Measurements from ENCODE around the gene STAT2. TPM values are rescaled to one million over a fixed set of nuclear protein-coding genes. Genes with fewer than 3 reads are reported as not detected.

STAT2 gene
- total and polyA plus RNA-seq, 9 of the 15 experiments (the other 6 are each of a cell fraction or from before 2014, with no cell fraction given) = 15.5 to 46.9 (median 40.1) TPM

DNA sequence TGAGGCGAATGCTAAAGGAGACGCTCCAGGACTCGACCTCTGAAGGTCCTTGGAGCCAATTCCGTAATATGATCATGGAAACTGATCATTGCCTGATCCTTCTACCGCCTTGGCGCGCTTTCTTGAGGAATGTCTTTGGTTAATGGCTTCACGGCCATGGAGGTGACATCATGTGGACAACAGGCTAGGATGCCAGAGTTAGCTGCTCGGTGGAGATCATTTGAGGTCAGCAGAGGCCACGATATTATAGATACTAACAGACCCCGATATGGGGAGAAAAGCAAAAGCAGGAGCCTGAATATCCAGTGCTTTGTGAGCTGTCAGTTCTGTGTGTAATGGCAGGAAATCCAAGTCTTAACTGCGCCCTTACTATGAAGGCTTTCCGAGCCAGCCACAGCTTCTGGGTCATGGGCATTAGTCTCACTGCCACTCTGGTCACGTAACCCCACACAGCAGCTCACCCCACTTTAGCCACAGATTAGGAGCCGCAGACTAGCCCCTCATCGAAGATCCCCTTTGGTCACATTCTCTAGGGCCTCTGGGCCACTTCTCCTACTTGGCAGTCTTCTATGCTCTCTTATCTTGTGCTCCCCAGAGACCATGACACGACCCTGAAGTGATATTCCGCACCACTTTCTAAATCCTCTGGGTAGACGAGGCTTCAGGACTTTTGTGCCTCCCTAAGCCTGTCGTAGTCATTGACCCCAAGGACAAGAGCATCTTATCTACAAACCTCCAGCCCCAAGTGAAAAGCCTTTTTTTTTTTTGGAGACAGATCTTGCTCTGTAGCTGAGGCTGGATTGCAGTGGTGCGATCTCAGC lies 59.1 kb downstream of the STAT2 start (continued):
- TF ChIP-seq, protein P1, sequence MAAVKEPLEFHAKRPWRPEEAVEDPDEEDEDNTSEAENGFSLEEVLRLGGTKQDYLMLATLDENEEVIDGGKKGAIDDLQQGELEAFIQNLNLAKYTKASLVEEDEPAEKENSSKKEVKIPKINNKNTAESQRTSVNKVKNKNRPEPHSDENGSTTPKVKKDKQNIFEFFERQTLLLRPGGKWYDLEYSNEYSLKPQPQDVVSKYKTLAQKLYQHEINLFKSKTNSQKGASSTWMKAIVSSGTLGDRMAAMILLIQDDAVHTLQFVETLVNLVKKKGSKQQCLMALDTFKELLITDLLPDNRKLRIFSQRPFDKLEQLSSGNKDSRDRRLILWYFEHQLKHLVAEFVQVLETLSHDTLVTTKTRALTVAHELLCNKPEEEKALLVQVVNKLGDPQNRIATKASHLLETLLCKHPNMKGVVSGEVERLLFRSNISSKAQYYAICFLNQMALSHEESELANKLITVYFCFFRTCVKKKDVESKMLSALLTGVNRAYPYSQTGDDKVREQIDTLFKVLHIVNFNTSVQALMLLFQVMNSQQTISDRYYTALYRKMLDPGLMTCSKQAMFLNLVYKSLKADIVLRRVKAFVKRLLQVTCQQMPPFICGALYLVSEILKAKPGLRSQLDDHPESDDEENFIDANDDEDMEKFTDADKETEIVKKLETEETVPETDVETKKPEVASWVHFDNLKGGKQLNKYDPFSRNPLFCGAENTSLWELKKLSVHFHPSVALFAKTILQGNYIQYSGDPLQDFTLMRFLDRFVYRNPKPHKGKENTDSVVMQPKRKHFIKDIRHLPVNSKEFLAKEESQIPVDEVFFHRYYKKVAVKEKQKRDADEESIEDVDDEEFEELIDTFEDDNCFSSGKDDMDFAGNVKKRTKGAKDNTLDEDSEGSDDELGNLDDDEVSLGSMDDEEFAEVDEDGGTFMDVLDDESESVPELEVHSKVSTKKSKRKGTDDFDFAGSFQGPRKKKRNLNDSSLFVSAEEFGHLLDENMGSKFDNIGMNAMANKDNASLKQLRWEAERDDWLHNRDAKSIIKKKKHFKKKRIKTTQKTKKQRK (IDR thresholded peaks at IDR 0.05; ENCODE audit: borderline replicate concordance, low read depth, low read length) = no peak
- TF ChIP-seq ZNF23 (CRISPR knock-in tag; IDR thresholded peaks at IDR 0.05) (0 out of 2 replicates have a peak, but pooled peaks have one; percentile 7), CBFB (CRISPR knock-in tag; IDR thresholded peaks at IDR 0.05) (no peak), ZNF408 (CRISPR knock-in tag; IDR thresholded peaks at IDR 0.05; ENCODE audit: low read depth) (no peak), ZBED1 (IDR thresholded peaks at IDR 0.05) (0 out of 2 replicates have a peak, but pooled peaks have one; percentile 20), ZBTB7A (IDR thresholded peaks at IDR 0.05; ENCODE audit: borderline replicate concordance, control insufficient read depth, low read depth, low read length) (peak; percentile 83), NFE2 (IDR thresholded peaks at IDR 0.05; ENCODE audit: low read depth) (no peak; the same call in 1 of the 2 replicates), CCAR2 (IDR thresholded peaks at IDR 0.05; ENCODE audit: low read depth, low read length) (no peak), ZNF184 (CRISPR knock-in tag; IDR thresholded peaks at IDR 0.05) (no peak), ELF4 (CRISPR knock-in tag; IDR thresholded peaks at IDR 0.05) (no peak), C11orf30 (IDR thresholded peaks at IDR 0.05; ENCODE audit: low read depth) (no peak), ZNF143 (CRISPR knock-in tag; IDR thresholded peaks at IDR 0.05) (no peak), HMG20B (CRISPR knock-in tag; IDR thresholded peaks at IDR 0.05) (no peak), ETS2 (tag; IDR thresholded peaks at IDR 0.05; ENCODE audit: borderline replicate concordance, poor library complexity, severe bottlenecking) (no peak), SP2 (IDR thresholded peaks at IDR 0.05; ENCODE audit: extremely low read depth, low read depth, low read length, poor library complexity, severe bottlenecking) (no peak), PCBP2 (IDR thresholded peaks at IDR 0.05; ENCODE audit: low read depth, low read length, poor library complexity, severe bottlenecking) (no peak), PYGO2 (tag; IDR thresholded peaks at IDR 0.05) (peak; percentile 54; the same call in 1 of the 2 replicates)
- TF ChIP-seq, protein P2, sequence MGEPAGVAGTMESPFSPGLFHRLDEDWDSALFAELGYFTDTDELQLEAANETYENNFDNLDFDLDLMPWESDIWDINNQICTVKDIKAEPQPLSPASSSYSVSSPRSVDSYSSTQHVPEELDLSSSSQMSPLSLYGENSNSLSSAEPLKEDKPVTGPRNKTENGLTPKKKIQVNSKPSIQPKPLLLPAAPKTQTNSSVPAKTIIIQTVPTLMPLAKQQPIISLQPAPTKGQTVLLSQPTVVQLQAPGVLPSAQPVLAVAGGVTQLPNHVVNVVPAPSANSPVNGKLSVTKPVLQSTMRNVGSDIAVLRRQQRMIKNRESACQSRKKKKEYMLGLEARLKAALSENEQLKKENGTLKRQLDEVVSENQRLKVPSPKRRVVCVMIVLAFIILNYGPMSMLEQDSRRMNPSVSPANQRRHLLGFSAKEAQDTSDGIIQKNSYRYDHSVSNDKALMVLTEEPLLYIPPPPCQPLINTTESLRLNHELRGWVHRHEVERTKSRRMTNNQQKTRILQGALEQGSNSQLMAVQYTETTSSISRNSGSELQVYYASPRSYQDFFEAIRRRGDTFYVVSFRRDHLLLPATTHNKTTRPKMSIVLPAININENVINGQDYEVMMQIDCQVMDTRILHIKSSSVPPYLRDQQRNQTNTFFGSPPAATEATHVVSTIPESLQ (CRISPR knock-in tag; IDR thresholded peaks at IDR 0.05) = peak; percentile 58; the same call in 1 of the 2 replicates
- TF ChIP-seq, protein P3, sequence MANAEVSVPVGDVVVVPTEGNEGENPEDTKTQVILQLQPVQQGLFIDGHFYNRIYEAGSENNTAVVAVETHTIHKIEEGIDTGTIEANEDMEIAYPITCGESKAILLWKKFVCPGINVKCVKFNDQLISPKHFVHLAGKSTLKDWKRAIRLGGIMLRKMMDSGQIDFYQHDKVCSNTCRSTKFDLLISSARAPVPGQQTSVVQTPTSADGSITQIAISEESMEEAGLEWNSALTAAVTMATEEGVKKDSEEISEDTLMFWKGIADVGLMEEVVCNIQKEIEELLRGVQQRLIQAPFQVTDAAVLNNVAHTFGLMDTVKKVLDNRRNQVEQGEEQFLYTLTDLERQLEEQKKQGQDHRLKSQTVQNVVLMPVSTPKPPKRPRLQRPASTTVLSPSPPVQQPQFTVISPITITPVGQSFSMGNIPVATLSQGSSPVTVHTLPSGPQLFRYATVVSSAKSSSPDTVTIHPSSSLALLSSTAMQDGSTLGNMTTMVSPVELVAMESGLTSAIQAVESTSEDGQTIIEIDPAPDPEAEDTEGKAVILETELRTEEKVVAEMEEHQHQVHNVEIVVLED (CRISPR knock-in tag; IDR thresholded peaks at IDR 0.05) = no peak; the same call in 1 of the 2 replicates
- TF ChIP-seq, protein P4, sequence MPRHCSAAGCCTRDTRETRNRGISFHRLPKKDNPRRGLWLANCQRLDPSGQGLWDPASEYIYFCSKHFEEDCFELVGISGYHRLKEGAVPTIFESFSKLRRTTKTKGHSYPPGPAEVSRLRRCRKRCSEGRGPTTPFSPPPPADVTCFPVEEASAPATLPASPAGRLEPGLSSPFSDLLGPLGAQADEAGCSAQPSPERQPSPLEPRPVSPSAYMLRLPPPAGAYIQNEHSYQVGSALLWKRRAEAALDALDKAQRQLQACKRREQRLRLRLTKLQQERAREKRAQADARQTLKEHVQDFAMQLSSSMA (CRISPR knock-in tag; IDR thresholded peaks at IDR 0.05) = no peak

Measured in K562 (cell line).